HG02588 (cell line): ENCODE data around the gene KCNN3.

Experiments
- ATAC-seq: cut with Tn5 transposase; IDR thresholded peaks from one replicate; pipeline ENCODE4 v1.9.1; 2021; ENCODE audit warnings: mild to moderate bottlenecking, moderate library complexity; ENCODE audit not compliant: unreplicated experiment

The KCNN3 gene

DNA sequence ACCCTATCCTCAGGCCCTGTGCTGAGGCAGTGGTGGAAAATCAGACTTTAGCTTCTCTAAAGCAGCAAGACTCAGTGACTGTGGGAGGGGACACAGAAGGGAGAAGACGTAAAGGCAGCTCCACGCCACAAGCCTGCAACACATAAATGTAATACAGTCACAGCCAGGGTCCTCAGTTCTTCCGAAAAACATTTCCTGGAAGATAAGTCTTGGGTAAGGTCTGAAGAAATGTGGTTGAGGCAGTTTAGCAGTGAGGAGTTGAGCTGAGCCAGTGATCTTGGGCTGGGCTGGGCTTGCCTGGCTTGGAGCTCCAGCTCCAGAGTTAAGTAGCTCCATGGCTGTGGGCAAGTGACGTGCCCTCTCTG, 134.3 kb downstream of the KCNN3 start:
- ATAC-seq: no peak

DNA sequence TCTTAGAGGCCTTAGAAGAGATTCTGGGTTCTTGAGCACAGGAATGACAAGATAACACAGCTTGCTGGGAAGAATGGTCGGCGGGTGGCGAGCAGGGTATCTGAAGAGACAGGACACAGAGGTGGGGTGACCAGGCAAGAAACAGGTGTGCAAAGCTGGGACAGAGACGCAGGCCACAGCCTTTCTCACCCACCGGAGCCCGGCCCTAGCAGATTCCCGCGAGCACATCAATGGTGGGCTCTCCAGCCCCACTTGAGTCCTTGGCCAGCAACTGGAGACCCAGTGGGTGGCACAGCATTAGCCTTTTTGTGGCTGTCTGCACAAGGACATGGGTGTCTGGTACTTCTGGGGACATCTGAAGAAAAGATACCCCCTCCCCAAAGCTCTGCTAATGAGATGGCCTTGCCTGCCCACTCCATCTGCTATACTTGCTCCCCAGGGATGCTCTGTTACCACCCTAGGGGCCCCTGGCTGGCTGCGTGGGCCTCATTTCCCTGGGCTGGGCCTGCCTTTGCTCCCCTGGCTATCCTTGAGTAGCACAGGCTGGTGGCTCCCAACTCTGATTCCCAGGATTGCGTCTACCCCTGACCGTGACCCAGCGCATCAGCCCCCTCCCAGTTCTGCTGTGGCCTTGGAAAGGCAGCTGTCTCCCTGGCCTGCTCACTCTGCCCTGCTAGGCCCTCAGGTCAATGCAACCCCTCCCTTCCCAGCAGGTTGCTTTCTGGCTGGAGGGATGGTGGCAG, 134.8 kb downstream of the KCNN3 start:
- ATAC-seq: no peak

DNA sequence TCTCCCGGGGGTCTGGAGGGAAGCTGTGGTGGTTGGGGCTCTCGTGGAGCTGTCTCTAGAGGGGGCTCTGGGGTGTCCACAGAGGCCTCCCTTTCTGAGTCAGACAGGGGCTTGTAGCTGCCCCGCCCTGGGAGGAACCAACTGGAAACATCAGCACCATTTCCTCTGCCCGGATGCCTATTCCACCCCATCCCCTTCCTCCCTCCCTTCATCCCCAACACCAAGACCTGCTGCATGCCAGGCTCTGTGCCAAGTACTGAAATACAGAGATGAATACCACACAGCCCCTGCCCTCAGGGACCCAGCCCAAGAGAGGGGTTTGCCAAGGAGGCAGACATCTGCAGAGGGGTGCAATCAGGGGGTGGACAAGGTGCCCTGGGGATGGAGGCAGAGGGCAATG, 136.5 kb downstream of the KCNN3 start:
- no peak for ATAC-seq

DNA sequence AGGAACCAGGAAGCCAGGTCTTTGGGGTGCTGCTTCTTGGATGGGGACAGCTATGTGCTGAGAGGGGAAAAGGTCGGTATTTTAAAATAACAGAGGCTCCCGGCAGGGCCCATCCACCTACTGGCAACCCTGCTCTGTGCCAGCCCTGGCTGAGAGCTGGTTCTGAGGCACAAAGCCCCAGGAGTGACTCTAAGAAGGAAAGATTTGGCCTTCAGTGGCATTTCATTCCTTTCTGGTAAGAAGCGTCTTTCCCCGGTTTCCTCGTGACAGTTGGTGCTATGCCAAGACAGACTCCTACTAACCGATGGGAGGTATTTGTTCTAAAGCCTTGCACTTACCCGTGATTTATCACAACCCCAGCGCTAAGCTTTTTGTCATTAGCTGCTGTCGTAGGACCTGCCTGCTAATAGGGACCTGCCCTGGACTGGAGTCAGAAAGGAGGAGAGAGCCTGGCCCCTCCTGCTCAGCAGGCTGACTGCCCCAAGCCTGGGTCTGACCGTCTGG, 139.0 kb downstream of the KCNN3 start:
- ATAC-seq: no peak

DNA sequence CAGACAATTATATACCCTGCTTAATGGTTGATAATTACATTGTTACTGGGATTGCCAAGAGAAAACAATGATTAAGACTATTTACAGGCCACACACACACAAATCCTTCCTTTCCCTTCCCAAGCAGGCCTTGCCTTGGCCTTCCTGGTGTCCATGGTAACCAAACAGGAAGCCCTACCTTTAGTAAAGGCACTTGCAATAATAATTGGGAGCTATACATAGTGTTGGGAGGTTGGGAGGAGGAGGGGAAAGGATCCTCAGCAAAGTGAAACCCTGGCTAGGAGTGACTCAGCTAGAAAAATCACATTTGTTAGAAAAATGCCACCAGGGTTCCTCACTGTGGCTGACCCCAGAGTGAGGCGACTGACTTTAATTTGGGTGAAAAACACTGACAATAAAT, 139.8 kb downstream of the KCNN3 start:
- no peak for ATAC-seq

DNA sequence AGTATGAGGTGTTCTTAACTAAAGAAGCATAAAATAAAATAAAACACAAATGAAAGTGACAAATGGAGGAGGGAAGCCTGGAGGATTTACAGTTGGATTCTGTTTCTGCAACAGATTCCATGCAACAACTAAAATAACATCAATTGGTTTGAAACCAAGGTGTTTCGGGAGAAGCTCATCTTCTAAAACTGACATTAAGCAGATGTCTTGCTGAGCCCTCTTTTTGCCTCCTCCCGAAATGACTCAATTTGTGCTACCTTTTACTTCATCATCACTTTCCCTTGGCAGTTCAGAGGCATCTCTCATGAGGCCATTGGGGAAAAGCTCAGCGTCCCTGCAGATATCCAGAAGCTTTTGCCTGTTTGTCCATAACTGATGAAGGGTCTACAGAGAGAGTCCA, 140.5 kb downstream of the KCNN3 start:
- ATAC-seq: no peak

DNA sequence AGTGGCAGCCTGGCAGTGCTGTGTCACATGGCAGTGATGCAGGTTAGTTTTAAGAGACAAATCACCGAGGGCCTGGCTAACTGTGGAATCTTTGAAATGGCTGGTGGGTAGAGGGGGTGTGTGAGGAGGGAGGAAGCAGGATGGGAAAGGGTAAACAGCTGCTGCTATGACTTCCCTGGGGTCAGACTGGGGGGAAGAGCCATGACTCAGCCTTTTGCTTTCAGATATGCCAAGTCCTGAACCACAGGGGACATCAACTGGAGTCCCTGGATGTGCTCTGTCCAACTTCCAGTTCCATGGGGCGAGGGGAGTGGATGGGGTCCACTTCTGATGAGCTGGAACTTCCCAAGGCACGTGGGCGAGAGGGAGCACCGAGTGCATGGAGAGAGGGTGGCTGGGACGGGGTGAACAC, 141.0 kb downstream of the KCNN3 start:
- no peak for ATAC-seq

DNA sequence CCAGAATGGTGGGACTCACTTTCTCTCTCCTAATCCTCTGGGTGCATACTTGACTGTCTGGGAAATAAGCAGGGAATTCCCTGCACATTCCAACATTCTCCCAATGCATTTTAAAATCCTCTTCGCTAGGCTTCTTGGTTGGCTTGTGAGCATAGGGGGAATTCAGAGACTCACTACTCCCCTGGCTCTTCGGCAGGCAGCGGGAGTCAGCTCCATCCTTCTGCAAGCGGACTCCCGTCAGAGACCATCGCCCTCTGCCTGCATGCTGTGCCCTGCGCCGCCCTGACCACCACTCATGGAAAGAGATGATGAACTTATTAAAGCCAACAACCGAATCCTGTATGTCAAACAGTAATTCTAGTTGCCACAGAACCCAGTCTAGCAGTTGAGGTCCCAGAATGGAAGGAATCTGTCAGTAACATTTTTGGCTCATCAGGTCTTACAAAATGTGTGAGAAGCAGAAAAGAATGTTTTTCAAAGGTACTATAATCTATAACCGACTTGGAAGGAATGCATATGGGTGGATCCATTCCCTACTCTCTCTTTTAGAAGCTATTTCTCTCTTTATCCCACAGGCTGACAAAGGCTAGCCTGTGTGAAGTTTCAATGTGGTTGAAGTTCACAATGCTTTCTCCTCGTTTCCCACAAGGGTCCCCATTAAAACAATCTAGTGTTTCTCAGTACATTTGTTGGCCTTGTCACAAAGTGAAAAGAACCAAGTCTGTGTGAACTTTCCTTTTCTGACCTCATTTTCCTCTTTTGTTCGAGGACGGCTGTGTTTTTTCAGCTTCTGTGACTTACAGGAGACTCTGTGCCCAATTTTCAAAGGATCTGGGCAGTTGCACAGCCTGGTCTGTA, 143.0 kb downstream of the KCNN3 start:
- ATAC-seq: no peak

DNA sequence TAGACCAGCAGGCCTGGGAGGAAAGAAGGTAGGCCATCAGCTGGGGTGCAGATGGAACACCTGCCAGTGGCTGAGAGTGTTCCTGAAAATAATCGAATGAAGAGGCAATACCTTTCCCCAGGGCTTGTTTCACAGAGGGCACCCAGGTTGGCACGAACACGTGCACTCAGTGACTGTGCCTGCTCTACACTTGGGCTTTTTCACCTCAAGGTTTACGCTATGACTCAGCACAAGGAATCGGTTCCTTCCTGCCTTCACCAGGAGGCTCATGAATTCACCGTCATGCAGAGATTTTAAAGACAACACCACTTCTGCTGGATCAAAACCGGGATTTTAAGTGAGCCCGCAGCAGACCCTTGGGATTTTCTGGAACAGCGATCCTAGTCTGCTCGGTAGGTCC, 143.6 kb downstream of the KCNN3 start:
- no peak for ATAC-seq

DNA sequence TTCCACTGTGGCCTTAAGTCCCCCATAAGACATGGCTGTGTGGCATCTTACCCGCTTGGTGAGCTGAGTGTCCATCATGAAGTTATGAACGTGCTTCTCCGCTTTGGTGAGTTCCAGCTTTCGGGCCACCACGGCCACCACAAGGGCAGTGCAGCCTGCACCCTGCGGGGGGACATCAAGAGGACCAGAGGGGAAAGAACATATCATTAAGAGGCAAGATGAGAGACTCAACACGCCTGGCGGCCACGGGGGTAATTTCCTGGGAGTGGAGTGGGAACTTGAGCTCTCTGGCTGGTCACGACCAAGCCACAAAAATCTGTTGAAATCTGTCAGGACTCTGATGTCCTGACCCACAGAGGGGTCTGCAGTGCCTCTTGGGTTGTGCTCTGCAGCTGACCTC, 144.2 kb downstream of the KCNN3 start:
- no peak for ATAC-seq

DNA sequence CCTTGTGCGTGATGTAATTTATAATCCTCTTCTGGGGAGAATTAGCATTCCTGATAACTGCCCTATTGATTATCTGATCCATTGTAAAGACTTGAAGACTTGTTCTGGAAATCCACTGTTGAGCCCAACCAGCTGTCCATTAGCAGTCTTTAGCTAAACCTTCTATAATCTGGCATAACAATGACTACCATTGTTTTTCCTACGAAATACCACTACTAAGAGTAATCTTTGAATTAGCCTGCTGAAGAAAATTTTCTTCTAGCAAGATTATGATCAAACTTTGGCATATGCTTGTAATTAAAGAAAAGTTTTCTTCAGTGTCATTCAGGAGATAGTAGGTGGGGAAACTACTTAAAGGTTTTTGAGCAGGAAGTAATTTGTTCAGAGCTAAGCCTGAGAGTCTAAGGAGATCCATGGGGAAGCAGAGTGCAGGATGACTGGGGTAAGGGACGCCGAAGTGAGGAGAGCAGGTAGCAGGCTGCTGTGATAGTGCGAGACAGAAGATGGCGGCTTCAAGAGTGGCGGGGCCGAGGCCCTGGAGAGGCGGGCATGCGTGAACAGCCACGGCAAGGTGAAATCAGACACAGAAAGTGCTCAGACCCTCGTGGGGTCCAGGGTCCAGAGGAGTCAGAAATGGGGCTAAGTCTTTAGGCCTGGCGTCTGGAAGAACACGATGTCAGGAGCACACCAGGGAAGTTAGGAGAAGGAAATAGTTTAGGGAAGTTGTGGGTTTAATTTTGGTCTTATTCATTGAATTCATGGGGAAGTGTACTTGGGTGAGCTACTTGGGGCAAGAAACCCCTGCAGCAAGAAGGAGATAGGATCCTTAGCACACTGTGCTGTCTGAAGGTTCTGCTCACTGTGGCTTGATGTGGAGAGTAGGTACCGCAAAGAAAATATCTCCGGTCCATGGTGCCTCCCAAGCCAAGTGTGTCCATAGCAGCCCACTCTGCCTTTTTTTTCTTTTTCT, 149.5 kb downstream of the KCNN3 start:
- no peak for ATAC-seq

DNA sequence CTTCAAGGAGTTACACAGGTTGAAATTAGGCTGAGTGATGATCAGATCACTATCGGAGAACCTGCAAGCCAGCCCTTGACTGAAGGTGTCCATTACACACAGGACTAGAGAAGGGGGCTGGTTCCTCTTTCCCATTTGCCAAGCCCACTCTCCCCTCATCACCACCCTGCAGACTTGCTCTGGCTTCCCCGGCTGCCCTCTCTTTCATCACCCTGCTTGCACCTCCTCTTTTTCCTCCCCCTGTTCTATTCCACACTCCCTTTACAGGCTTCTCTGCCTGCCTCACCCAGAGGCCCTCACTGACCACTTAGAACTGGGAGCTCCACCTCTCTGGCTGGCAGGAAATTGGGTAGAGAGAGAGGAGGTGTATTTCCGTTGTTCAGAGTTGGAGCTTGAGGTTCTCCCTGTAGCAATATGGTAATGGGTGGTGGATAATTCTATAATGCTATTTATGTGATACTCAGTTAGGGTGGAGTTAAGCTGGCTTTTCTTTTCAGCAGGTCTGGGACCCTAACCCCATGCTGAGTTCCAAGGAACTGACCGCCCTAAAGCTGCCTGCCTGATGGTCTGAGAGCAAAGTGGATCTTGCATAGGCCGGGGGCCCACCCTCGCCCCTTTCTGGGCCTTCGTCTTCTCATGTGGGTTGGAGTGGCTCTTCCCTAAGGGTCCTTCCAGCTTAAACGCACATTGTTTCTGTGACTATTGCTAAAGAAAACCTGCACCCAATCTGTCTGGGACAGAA, 150.3 kb downstream of the KCNN3 start:
- no peak for ATAC-seq

DNA sequence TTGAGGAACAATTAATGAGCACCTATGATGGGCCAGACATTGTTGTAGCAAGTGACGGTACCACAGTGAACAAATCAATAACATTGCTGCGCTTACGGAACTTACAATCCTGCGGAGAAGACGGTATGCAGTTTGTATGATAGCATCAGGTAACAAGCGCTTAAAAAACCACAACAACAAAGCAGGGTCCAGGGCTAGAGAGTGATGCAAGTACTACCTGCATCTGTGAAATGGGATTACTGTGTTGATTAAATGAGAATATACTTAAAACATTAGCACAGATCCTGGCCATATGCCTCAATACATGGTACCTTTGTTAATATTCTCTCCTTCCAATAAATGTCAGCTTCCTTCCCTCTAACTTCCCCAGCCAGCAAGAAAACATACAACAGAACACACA, 151.5 kb downstream of the KCNN3 start:
- ATAC-seq: no peak

DNA sequence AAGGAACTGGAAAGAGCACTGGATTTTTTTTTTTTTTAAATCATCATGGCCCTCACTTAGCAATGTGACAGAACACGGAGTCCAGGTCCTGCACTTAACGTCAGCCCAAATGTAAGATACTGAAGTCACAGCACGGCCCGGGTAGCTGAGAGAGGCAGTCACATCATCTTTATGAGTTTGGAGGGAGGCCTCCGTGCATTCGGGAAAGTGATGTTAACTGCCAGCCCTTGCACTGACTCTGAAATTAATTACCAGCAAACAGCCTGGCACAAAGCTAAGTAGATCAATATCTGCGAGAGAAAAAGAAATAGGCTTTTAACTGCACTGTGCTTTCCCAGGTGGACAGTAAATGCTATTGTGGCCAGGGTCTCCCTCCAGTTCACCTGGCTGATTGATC, 152.6 kb downstream of the KCNN3 start:
- ATAC-seq: no peak

DNA sequence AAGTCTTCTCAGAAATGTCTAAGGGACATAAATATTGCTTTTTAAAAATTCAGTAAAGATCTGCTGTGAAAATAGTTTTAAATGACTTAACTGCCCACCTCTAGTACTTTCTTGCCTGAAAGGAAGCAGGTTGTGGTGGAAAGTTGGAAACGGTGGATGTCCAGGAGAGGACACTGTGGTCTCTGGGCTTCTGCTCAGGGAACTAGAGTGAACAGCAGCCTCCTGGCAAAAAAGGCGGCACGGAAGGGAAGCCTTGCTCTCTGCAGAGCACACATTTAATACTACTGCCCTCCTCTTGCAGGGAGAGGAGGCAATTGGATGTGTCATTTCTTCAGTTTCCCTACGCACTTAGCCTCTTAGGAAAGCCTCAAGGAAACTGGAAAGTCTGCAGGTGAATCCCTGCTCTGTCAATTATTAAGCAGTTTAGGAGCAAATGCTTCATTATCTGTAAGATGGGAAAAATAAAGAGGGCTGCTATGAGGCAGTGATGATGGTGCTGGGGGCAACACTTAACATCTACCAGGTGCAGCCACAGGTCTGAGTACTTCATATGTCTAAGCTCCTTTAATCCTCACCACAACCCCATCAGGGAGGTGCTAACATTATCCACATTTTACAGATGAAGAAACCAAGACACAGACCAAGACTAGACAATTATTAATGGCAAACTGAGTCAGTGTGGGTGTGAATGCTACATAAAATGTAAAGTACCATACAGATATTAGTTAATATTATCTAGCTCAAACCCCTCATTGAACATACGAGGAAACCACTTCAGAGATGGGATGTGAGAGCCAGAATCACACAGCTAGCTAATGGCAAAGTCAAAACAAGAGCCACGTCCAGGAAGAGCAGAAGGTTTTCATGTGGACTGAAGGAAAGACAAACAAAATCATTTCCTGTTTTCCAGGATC, 153.2 kb downstream of the KCNN3 start:
- no peak for ATAC-seq

DNA sequence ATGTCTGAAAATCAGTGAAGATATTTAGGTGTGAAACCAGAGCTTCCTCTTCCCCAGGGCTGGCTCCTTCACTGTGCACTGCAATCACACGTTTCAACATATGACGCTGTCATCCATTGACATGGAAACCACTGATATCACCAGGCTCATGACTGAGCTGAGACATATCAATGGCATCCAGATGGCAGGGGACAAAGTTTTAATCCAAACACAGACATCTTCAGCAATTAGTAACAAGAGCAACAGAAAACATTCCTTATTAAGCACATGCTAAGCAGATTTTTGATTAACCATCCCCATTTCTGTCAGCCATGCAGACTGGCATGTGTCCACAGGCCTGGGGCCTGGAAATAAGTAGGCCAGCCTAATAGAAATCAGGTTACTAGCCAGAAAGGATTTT, 154.1 kb downstream of the KCNN3 start:
- ATAC-seq: no peak

DNA sequence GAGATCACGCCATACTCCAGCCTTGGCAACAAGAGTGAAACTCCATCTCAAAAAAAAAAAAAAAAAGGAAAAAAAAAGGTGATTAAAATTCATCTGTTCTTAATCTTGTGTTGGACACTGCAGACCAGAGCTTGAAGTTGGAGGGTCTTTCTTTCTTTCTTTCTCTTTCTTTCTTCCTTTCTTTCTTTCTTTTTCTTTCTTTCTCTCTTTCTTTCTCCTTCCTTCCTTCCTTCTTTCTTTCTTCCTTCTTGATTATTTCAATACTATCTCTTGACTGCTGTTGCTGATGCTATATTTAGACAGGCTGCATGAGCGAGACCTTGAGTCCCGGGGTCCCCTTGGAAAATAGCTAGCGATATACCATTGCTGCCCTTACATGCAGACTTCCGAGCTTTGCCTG, 154.7 kb downstream of the KCNN3 start:
- ATAC-seq: no peak

DNA sequence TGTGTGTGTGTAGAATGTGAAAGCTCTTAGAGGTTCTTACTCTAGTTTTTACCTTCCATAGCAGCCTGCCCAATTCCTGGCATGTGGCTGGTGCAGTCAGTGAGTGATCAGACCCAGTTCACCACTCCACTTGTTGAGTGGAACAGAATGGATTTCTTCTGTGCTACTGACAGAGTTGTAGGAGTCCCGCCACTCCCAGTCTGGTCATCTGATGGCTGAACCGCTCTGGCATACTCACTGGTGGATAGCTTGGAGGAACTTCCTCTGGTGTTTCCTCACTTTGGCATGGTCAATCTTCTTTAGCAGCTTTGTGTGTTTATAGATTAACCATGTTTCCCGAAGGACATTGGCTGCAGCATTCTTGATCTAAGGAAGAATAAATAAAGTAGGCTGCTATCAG, 155.4 kb downstream of the KCNN3 start:
- no peak for ATAC-seq

DNA sequence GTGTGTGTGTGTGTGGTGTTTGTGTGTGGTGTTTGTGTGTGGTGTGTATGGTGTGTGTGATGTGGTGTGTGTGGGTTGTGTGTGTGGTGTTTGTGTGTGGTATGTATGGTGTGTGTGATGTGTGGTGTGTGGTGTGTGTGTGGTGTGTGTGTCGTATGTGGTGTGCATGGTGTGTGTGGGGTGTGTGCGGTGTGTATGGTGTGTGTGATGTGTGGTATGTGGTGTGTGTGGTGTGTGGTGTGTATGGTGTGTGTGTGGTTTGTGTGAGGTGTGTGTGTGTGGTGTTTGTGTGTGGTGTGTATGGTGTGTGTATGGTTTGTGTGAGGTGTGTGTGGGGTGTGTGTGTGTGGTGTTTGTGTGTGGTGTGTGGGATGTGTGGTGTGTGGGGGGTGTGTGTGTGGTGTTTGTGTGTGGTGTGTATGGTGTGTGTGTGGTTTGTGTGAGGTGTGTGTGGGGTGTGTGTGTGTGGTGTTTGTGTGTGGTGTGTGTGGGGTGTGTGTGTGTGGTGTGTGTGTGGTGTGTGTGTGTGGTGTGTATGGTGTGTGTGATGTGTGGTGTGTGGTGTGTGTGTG, 155.9 kb downstream of the KCNN3 start:
- no peak for ATAC-seq
